NCI-H748 treated with DMSO at 0.1 percent for 48 hours (cell line): ENCODE measurements around the gene C1QTNF7.

Source experiments
- DNase-seq: peaks from one replicate; lab custom pipeline; 2025; lab: John Stamatoyannopoulos, UW

The C1QTNF7 gene

DNA sequence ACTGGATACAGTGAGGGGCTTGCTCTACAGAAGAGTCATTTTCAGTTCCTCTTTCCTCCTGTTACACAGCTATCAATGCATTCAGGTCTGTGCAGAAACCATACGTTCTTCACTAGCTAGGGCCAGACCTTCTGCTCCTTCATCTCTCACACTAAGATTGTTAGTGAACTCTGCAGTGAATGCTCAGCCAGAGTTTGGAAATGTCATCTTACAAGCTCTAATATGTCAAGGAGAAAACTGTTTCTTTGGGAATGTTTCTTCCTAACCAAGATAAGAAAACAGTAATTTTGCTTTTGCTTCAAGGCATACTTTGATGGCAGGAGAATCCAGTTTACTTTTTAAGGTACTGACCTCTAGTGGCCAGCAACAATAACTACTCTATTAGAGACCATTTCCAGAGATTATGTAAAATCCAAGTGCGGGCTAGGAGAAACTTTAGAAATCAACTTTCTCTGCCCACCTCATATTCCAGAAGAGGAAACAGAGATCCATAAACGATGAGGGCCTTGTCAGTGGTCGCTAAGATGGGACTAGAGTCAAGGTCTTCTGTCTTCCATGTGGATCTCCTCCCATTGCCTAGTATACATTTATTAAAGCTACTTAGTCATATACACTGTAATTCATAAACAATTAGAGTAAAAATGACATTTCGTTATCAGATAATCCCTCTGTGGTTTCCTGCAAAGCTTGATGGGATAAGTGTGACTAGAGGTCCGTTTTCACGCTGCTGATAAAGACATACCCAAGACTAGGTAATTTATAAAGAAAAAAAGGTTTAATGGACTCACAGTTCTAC, 29.8 kb downstream of the C1QTNF7 start:
- DNase-seq, result no peak

DNA sequence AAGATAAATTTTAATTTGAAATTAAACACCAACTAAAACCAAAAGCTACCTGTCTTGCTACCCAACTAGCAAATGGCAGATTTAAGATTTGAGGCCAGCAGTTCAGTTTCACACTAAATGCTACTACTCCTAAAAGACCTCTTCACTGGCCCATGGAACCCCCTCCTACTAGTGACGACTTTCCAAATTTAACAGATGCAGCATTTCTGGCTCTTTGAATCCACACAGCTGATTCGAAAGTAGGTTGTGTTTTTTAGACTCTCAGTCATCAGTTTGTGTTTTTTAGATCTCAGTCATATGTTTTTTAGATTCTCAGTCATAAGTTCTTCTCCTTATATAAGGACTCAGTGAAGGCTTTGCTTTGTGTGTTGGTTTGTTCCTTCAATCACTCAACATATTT, 30.8 kb downstream of the C1QTNF7 start:
- DNase-seq, result no peak

DNA sequence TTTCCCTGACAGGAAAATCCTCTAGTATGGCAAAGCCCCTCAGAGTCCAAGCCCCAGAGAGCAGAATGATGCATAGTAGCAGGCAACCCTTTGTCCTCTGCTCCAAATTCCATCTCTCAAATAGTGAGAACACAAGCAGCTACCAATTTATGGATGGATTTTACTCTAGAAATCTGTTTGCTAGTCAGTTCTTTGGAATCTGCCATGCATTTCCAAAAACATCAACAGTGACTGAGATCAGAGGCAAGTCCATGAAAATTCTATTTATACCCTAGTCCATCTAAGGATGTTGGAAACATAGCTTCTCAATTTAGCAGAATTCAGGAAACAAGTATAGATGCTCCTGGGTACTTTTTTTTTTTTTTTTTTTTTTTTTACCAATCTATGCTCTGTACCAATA, 31.9 kb downstream of the C1QTNF7 start:
- DNase-seq, result no peak

DNA sequence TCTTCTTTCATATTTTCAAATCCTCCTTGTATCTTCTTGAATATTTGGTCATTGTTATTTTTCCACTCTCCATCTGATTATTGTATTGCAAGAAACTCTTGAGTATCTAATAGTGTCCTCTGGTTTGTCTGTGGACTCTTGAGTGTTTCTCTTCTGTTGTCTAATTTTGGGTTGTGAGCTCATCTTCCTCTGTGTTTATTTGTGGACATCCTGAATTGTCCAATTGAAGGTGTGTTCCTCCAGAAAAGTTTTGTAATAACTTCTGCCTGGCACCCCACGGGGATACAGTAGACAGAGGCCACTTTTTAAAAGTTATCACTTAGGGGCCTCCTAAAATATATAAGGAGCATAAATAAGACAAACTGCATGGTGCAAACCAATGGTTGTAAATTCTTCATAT, 38.8 kb downstream of the C1QTNF7 start:
- no peak for DNase-seq

DNA sequence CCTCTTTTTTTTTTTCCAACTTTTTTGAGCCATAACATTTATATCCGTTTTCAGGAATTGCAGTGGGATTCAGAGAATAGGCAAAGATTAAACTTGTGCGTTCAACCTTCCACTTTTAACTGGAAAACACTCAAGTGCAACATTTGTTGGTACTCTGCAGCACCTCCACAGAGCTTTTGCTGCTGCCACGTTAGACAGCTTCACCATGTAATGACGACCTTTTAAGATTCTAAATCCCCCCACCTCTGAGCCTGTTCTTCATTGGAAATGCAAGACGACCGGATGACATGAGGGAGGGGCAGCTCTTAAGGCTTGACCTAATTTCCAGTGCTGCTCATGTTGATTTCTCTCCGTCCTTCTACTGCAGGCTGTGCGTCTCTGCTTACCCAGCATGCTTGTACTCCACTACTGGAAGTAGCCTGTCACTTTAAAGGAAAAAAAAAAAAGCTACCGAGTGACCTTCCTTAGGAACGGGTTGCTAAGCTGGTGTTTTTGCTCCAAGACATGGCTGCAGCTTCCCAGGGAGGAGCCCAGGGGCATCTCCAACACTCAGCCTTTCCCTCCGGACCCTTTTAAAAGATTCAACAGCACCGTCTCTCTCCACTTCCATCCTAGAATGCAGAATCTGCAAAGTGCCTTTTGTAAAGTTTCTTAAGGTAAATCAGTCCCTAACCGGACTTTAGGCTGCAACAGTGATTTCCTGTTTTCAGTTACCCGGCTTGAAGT, 41.7 kb downstream of the C1QTNF7 start, which contains the start of gene CC2D2A:
Gene CC2D2A (plus strand): TSS at position 481 of the 726 bp plus-strand sequence. CDS start 6,051 bp downstream, outside the sequence.
- DNase-seq, result peak; percentile 5

DNA sequence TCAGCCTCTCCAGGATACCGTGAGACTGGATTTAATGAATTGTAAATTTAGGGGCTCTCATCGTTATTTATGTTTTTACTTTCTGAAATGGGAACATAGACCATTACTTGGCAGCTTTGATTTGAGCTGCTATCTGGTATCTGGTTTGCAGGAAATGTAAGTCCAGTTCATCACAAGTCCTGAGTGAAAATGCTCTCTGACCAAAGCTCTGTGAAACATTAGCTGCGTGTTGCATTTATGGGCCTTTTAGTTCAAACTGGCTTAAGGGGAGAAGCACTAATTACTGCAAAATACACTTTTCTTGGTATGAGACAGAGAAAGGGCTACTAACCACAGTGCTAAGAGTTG, 42.3 kb downstream of the C1QTNF7 start:
- no peak for DNase-seq

DNA sequence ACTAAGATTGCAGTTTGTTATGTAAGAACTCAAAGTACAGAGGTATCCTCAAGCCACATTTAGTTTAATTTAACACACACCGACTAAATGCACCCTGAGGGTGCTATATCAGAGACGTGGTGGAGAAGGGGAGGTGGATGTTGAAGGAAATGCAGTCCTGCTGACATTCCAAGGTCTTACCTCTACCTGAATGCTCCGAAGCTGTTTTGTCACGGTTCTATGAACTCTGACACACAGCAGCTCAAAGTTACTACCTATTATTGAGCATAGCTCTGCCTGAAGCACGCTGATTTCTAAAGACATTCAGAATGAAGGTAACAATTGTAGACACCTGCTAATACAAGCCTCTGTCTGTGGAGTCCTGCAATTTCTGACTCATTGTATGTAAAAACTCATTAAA, 48.6 kb downstream of the C1QTNF7 start:
- DNase-seq, result no peak

DNA sequence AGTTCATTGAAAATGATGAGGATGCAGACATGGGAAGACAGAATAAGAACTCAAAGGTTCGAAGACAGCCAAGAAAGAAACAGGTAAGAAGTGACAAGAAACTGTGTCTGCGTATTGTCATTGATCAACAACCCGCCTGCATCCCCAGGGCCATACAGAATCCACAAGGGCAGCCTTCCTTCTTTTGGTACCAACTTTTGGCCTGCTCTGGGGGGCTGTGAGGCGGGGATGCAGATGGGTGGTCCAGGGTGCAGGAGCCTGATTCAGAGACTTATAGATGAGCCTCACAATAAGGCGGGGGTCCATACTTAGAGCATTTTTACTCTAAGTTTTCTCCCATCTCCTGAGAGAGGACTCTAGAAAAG, 50.9 kb downstream of the C1QTNF7 start:
- no peak for DNase-seq

DNA sequence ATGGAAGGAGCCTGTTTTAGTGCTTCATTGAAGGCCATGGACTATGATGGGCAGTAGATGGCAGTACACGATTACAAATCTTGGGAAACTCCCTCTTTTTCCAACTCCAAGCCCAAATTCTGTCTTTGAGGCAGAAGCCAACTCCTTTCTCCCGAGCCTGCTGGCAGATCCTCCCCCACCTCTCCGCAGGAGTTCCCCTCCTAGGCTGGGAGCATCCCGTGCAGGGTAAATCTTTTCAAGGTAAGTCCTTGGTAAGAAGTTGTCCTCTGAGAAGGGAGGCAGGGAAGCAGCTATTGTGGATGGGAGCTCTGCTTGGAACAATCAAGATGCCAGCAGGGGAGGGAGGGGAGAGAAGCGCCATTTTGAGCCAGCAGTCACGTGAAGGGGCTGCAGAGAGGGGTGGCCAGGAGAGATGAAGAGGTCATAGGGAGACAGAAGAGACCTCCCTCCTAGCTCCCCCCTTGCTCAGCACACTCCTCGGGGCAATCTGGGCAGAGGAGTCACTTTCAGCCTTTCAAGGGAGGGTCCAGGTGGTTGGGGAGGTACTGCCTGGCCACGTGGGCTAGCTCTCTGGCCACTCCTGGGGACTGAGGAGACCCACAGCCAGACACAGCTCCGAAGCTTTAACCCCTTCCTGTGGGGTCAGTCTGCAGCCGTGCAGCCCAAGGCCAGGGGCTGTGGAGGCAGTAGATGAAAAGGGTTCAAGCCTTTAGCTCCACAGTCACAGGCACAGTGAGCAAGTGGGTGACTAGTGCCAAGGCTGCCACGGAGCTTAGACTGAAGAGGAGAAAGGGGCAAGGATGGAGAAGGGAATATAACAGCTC, 51.5 kb downstream of the C1QTNF7 start:
- DNase-seq, result peak; percentile 49

DNA sequence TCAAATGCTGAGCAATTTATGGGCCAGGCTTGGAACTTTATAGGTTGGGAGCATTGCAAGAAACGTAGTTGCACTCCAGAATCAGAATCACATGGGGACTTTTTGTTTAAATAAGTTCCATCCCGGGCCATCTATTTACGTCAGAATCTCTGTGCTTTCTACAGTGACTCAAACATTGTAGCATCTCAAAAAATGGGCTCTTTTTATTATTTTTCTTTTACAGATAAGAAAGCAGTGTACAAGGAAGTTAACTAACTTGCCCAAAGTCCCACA, 52.0 kb downstream of the C1QTNF7 start:
- DNase-seq, result no peak

DNA sequence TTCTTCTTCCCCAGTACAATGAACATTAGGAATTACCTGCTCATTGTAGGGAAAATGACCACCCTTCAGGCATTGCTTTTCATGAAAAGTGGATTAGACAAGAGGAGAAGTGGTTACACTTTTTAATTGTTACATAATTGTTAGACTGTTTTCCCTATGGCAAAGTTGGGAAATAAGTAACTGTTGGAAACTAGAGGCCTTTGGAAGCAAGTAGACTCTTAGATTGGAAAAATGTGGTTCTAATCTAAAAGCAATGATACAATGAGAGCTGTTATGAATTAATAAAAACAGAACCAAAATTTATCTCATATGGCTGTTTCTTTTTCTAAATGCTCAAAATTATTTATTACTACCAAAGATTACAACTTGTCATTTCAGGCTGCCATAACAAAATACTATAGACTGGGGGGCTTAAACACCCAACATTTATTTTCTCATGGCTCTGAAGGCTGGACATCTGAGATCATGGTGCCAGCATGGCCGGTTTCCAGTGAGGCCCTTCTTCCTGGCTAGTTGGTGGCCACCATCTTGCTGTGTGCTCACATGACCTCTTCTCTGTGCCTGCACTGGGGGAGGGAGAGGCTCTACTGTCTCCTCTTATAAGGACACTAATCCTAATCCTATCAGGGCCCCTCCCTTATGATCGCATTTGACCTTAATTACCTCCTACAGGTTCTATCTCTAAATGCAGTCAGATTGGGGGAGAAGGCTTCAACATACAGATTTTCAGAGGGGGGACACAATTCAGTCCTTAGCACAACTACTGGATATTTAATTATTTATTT, 54.3 kb downstream of the C1QTNF7 start:
- no peak for DNase-seq

DNA sequence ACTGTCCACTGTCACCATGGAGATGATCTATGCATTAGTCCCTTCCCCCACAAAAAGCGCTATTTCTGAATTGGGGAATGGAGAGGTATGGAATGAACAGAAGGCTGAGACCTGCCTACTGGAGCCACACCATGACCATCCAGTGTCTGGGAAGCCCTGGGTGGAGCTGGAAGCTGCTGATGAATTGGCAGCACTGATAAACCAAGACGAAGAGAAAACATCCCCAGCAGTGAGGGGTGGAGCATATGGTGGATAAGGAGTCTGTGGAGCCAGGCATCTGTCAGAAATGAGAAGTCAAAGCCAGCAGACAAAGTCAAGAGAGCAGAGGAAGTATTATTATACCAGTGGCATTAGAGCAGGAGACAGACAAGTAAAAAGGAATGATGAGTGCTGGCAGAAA, 55.0 kb downstream of the C1QTNF7 start:
- DNase-seq, result no peak

DNA sequence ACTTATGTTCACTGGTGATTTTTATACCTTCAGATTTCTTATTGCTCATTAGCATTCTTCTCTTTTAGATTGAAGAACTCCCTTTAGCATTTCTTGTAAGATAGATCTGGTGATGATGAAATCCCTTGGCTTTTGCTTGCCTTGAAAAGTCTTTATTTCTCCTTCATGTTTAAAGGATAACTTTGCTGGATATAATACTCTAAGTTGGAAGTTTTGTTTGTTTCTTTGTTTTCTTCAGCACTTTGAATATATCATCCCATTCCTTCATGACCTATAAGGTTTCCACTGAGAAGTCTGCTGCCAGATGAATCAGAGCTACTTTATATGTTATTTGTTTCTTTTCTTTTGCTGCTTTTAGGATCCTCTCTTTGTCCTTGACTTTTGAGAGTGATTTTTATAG, 60.3 kb downstream of the C1QTNF7 start:
- DNase-seq, result no peak

DNA sequence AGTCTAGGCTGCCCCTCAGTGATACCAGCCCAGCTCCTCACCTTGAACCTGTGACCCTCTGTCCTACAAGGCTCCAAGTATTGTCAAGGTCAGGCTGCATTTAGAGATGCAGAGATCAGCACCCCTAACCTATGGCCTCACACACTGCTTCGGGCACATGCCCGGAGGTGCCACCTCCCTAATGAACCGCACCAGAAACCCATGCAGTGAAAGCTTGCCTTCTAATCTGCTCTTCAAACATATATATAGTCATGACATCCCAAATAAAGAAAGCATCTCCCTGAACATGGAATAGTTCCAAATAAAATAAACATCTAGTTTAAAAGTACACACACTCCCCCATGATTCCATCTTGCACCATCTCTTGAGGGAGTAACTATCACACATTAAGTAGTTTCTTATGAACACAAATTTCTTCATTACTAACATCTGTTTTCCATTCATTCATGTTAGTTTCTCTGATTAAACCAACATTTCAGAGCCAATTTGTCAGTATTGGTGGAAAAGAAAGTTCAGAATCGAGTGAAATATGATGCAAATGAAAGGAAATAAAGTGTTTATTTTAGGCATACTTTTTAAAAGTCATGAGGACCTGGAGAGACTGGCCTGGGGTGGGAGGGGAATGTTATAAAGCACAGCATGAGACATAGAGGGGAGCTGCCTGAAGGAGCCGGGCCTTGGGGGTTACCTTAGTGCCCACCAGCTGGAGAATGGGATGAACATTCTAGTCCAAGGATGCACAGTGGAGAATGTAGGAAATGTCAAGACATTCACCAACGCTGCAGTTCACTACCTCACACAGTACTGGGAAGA, 61.0 kb downstream of the C1QTNF7 start:
- DNase-seq, result no peak

DNA sequence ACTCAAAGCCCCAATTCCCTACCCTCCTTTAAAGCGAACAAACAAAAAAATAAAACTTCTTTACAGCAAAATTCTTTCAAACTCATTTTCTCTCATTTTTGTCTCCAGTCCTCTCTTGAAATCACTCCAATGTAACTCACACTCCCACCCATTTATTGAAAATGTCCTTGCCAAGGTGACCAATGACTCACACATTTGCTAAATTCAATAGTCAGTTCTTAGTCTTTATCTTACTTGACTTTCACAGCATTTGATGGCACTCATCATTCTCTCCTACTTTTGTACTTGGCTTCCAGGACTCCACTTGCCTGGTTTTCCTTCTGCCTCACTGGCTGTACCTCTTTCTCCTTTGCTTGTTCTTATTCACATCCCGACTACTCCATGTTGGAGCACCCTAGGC, 61.7 kb downstream of the C1QTNF7 start:
- no peak for DNase-seq

DNA sequence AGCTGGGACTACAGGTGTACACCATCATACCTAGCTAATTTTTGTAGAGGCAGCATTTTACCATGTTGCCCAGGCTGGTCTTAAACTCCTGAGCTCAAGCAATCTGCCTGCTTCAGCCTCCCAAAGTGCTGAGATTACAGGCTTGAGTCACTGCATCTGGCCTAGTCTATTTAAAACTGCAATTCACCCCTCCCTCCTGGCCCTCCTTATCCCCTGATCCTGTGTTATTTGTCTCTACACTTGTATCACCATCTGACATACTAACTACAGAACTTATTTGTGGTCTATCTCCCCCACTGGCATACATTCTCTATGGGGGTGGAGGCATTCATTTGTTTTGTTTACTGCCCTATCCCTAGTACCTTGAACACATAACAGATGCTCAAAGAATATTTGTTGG, 65.6 kb downstream of the C1QTNF7 start:
- DNase-seq, result no peak

DNA sequence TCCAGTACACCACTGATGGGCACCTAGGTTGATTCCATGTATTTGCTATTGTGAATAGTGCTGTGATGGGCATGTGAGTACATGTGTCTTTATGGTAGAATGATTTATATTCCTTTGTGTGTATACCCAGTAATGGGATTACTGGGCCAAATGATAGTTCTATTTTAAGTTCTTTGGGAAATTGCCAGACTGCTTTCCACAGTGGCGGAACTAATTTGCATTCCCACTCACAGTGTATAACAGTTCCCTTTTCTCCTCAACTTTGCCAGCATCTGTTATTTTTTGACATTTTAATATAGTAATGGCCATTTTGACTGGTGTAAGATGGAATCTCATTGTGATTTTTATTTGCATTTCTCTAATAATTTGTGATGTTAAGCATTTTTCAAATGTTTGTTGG, 67.8 kb downstream of the C1QTNF7 start:
- no peak for DNase-seq
